Measurements from ENCODE around the gene LHX4. TPM values are rescaled to one million over a fixed set of nuclear protein-coding genes. Genes with fewer than 3 reads are reported as not detected.

LHX4 gene
- total RNA-seq, 3 donors from 2014 or later: not detected

DNA sequence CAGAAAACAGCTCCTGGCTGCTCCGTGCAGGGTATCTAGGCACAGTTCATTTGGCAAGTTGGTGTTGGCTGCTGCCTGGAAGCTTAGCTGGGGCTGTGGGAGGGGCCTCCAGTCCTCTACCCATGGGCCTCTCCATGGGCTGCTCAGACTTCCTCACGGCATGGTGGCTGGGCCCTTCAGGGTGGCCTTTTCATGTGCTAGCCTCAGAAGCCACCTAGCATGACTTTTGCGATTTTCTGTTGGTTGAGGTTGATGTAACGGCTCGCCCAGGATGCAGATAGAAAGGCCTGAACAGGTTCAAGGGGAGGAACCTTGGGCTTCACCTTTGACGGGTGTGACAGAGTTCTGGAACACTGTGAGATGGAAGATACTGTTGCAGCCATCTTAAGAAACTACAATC is 25.8 kb upstream of the LHX4 start:
- H3K36me3 ChIP-seq: no peaks in the 10 kb centered on the region
- no peaks in the 10 kb centered on the region for H3K4me1 ChIP-seq
- intact Hi-C loops (cut with DNase I; ENCODE audit: low total_unique reads): no loop called here
- H3K27me3 ChIP-seq: no peaks in the 10 kb centered on the region
- H3K9me3 ChIP-seq: no peaks in the 10 kb centered on the region
- no peak overlapping the region for H3K27ac ChIP-seq
- DNase-seq (ENCODE audit: low spot score in 2 of 2): no peak
- TF ChIP-seq, protein P1, sequence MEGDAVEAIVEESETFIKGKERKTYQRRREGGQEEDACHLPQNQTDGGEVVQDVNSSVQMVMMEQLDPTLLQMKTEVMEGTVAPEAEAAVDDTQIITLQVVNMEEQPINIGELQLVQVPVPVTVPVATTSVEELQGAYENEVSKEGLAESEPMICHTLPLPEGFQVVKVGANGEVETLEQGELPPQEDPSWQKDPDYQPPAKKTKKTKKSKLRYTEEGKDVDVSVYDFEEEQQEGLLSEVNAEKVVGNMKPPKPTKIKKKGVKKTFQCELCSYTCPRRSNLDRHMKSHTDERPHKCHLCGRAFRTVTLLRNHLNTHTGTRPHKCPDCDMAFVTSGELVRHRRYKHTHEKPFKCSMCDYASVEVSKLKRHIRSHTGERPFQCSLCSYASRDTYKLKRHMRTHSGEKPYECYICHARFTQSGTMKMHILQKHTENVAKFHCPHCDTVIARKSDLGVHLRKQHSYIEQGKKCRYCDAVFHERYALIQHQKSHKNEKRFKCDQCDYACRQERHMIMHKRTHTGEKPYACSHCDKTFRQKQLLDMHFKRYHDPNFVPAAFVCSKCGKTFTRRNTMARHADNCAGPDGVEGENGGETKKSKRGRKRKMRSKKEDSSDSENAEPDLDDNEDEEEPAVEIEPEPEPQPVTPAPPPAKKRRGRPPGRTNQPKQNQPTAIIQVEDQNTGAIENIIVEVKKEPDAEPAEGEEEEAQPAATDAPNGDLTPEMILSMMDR (IDR thresholded peaks at IDR 0.05): no peak
- TF ChIP-seq POLR2AphosphoS5 (IDR thresholded peaks at IDR 0.05): no peak
- TF ChIP-seq POLR2A (IDR thresholded peaks at IDR 0.05): no peak
- H3K4me3 ChIP-seq: no peak overlapping the region

GRCh38 chr1:180206581-180206980 is 23.5 kb upstream of the LHX4 start:
- TF ChIP-seq POLR2AphosphoS5 (IDR thresholded peaks at IDR 0.05): no peak
- TF ChIP-seq, protein P1 (IDR thresholded peaks at IDR 0.05): no peak
- TF ChIP-seq POLR2A (IDR thresholded peaks at IDR 0.05): no peak
- Histone ChIP-seq H3K27ac (no peak overlapping the region), H3K36me3 (no peaks in the 10 kb centered on the region), H3K4me3 (no peak overlapping the region), H3K4me1 (no peaks in the 10 kb centered on the region), H3K9me3 (no peaks in the 10 kb centered on the region), H3K27me3 (no peaks in the 10 kb centered on the region)
- intact Hi-C loops (cut with DNase I; ENCODE audit: low total_unique reads): no loop called here
- DNase-seq (ENCODE audit: low spot score in 2 of 2): no peak

DNA sequence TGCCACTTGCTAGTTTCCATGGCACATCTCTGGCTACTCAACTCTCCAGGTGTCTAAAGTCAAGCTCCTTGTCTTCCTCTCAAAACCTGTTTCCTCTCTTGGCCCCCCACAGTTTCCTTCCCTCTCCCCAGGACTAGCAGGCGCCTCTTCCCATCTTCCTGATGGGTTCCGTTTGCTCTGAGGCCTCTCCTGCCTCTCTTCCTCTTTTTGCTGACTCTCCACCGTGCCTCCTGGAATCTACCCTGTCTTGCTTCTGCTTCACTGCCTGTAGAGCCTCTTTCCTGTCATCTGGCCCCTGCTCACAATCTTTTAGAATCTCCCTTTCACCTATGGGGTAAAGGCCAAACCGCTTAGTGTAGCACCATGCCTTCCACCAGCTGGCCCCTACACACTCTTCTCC is 21.8 kb upstream of the LHX4 start:
- intact Hi-C loops (cut with DNase I; ENCODE audit: low total_unique reads): no loop called here
- no peaks in the 10 kb centered on the region for H3K27me3 ChIP-seq
- H3K36me3 ChIP-seq: no peaks in the 10 kb centered on the region
- H3K4me3 ChIP-seq: no peak overlapping the region
- TF ChIP-seq POLR2AphosphoS5 (IDR thresholded peaks at IDR 0.05) (no peak), POLR2A (IDR thresholded peaks at IDR 0.05) (no peak)
- TF ChIP-seq, protein P1 (IDR thresholded peaks at IDR 0.05): no peak
- no peak overlapping the region for H3K27ac ChIP-seq
- no peaks in the 10 kb centered on the region for H3K4me1 ChIP-seq
- no peaks in the 10 kb centered on the region for H3K9me3 ChIP-seq
- no peak for DNase-seq (ENCODE audit: low spot score in 2 of 2)

GRCh38 chr1:180210008-180210620 is 19.9 kb upstream of the LHX4 start:
- Histone ChIP-seq H3K9me3 (no peaks in the 10 kb centered on the region), H3K4me3 (no peak overlapping the region), H3K36me3 (no peaks in the 10 kb centered on the region), H3K27ac (no peak overlapping the region), H3K4me1 (no peaks in the 10 kb centered on the region), H3K27me3 (no peaks in the 10 kb centered on the region)
- intact Hi-C loops (cut with DNase I; ENCODE audit: low total_unique reads): no loop called here
- no peak for TF ChIP-seq POLR2A (IDR thresholded peaks at IDR 0.05)
- no peak for DNase-seq (ENCODE audit: low spot score in 2 of 2)

DNA sequence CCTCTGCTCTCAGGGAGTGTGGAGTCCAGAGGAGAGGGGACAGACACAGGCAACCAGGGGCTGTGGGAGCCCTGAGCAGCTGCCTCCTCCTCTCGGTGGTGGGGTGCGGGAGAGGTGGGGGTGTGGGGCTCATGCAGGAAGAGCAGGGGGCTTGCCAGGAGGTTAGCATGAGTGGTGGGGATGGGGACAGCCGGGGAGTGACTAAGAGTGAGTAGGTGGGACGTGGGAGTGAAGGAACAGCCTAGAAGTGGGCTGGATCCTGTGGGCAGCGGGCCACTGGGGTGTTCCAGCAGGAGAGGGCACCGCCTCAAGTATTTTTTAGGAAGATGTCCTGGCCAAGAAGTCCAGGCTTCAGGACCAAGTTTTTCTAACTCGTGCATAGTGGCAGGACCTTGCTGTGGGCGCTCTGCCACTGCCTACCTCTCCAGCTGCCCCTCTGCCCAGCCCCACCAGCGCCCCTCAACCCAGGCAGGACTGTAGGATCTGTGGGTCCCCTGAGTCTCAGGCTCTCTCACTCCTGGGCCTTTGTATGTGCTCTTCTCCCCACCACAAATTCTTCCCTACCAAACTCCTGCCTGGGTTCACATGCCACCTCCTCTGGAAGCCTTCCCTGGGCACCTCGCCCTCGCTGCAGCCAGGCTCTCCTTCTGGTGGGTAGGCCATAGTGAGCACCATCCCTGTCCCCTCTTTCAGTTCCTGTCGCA is 18.8 kb upstream of the LHX4 start:
- TF ChIP-seq, protein P1 (IDR thresholded peaks at IDR 0.05): no peak
- TF ChIP-seq POLR2AphosphoS5 (IDR thresholded peaks at IDR 0.05) (no peak), POLR2A (IDR thresholded peaks at IDR 0.05) (no peak)
- no peak for DNase-seq (ENCODE audit: low spot score in 2 of 2)
- Histone ChIP-seq H3K36me3 (no peaks in the 10 kb centered on the region), H3K27me3 (no peaks in the 10 kb centered on the region), H3K9me3 (no peaks in the 10 kb centered on the region), H3K4me3 (no peak overlapping the region), H3K4me1 (no peaks in the 10 kb centered on the region), H3K27ac (no peak overlapping the region)
- intact Hi-C loops (cut with DNase I; ENCODE audit: low total_unique reads): no loop called here

All from breast epithelium (tissue), 4 donors.